NT2/D1 (cell line): ENCODE measurements around the gene ACLY.

Experiments used
- YY1 ChIP-seq: IDR thresholded peaks from 2 replicates; pipeline ENCODE4 v1.6.1; 2011; ENCODE audit not compliant: insufficient read length, insufficient read depth
- ZNF274 ChIP-seq: IDR thresholded peaks from 2 replicates; pipeline ENCODE4 v1.6.1; 2011; ENCODE audit warnings: mild to moderate bottlenecking, low read depth, low read length

DNA sequence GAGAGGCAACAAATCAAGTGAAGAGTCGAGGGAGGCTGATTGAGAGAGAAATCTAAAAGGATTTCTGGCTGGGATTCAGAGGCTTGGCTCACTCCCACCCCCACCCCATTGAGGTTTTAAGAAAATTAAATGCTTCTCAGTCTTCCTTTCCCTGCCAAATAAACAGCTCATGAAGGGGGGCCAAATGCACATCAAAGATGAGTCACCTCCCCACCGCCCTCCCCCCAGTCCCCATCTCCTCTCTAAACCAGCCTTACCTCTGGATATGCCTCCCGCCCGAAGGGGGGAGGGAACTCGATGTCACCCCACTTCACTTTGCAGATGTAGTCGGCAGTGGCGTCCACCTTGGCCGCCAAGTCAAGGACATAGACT is 11.6 kb downstream of the ACLY start:
- TF ChIP-seq YY1 (no peak), ZNF274 (no peak)
